IPS DF 6.9 (cell line): ENCODE results near the gene NRAS.

Experiments used
- DNase-seq: peaks from one replicate; pipeline ENCODE4 v3.0.0-alpha.2; 2013; ENCODE audit warnings: low read depth, low spot score
- H3K27ac ChIP-seq: one replicate; pipeline ENCODE4 v1.5.1; 2013; ENCODE audit warnings: low read length, control low read depth
- H3K27me3 ChIP-seq: 2 replicates; pipeline ENCODE4 v1.6.1; 2013; ENCODE audit warnings: mild to moderate bottlenecking, low read length; ENCODE audit not compliant: control insufficient read depth, insufficient read depth
- H3K36me3 ChIP-seq: 2 replicates; pipeline ENCODE4 v1.6.1; 2013; ENCODE audit warnings: low read length; ENCODE audit not compliant: control insufficient read depth, insufficient read depth
- H3K4me1 ChIP-seq: 2 replicates; pipeline ENCODE4 v1.6.1; 2013; ENCODE audit warnings: low read length; ENCODE audit not compliant: control insufficient read depth, insufficient read depth
- H3K4me3 ChIP-seq: 2 replicates; pipeline ENCODE4 v1.5.1; 2013; ENCODE audit warnings: mild to moderate bottlenecking, low read length
- H3K9me3 ChIP-seq: 2 replicates; pipeline ENCODE4 v1.6.1; 2013; ENCODE audit warnings: low read length, inconsistent platforms; ENCODE audit not compliant: control insufficient read depth, insufficient read depth
- WGBS: extraction: QIAGEN DNeasy Blood & Tissue Kit; methylation state at CpG from one replicate; pipeline ENCODE4 v1.1.7; 2013; ENCODE audit warnings: mixed read lengths, missing lambda C conversion rate; ENCODE audit not compliant: insufficient read length, insufficient coverage; 5-methylcytosine and 5-hydroxymethylcytosine counted together

Gene NRAS

DNA sequence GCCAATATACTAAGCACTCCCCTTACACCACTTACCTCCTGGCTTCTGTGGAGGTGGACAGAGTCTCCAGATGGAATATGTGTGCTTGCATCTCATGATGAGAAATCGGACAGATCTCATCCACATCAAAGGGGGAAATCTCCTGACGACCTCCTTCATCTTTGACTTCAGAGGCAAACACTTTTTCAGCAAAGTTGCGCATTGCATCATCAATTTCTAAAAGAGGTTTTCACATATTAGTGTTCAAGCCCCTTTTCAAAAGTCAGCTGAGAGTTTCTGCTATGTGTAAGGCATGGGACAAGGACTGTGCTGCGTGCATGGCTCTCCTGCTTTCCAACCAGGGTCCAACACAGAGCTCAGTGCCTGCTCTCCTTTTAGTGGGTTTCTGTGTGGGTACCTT is 28.0 kb downstream of the NRAS start:
- Histone ChIP-seq H3K27ac (no peak overlapping the region), H3K36me3 (no peaks in the 10 kb centered on the region)
- no CpG with 5 or more reads among the region's 4 CpGs for WGBS

DNA sequence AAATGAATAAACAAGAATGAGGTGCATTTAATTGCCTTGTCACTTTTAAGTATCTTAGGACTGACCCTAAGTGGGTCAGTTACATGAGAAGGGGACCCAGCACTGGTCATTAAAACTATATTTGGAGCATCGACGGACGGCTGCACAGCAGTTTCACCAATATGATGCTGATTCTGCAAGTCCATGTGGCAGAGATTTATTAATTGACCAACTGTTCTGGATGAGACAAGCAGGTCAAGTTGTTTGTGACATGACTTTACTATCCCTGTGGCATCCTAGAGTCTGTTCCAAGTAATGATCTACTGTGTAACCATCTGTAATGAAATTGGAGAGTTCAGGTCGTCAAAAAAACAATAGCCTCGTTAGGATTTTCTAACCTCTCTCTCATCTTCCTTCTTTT is 30.7 kb downstream of the NRAS start:
- no peak overlapping the region for H3K27ac ChIP-seq
- WGBS = no CpG with 5 or more reads among the region's 5 CpGs
- no peaks in the 10 kb centered on the region for H3K4me1 ChIP-seq
- H3K27me3 ChIP-seq = no peaks in the 10 kb centered on the region
- H3K4me3 ChIP-seq = no peak overlapping the region
- H3K9me3 ChIP-seq = no peaks in the 10 kb centered on the region; the same call in 1 of the 2 replicates
- DNase-seq = no peak
- H3K36me3 ChIP-seq = no peaks in the 10 kb centered on the region

More for the DNA sequence above, 28.0 kb downstream of the NRAS start:
- H3K9me3 ChIP-seq = no peaks in the 10 kb centered on the region; the same call in 1 of the 2 replicates
- DNase-seq = no peak
- no peaks in the 10 kb centered on the region for H3K4me1 ChIP-seq
- H3K4me3 ChIP-seq = no peak overlapping the region
- H3K27me3 ChIP-seq = no peaks in the 10 kb centered on the region

- H3K4me3 ChIP-seq = no peak overlapping the region
- H3K36me3 ChIP-seq = no peaks in the 10 kb centered on the region
- H3K9me3 ChIP-seq = no peaks in the 10 kb centered on the region
- H3K4me1 ChIP-seq = no peaks in the 10 kb centered on the region
- no CpG with 5 or more reads among the region's 5 CpGs for WGBS
- no peaks in the 10 kb centered on the region for H3K27me3 ChIP-seq
- no peak for DNase-seq
- H3K27ac ChIP-seq = no peak overlapping the region
These were observed 38.9 kb downstream of the NRAS start for GRCh38 chr1:114677691-114678090.

- no peak overlapping the region for H3K27ac ChIP-seq
- no peak for DNase-seq
- no peak overlapping the region for H3K4me3 ChIP-seq
- H3K4me1 ChIP-seq = no peaks in the 10 kb centered on the region
- H3K27me3 ChIP-seq = no peaks in the 10 kb centered on the region
- no peaks in the 10 kb centered on the region for H3K9me3 ChIP-seq
- no peaks in the 10 kb centered on the region for H3K36me3 ChIP-seq
- WGBS = no CpG with 5 or more reads among the region's 1 CpG
These were observed 40.5 kb downstream of the NRAS start for GRCh38 chr1:114676115-114676514.

- H3K4me1 ChIP-seq = no peaks in the 10 kb centered on the region
- WGBS = no CpG with 5 or more reads among the region's 7 CpGs
- no peaks in the 10 kb centered on the region; the same call in 1 of the 2 replicates for H3K27me3 ChIP-seq
- H3K27ac ChIP-seq = no peak overlapping the region
- no peaks in the 10 kb centered on the region for H3K9me3 ChIP-seq
- no peak for DNase-seq
- no peaks in the 10 kb centered on the region for H3K36me3 ChIP-seq
- no peak overlapping the region for H3K4me3 ChIP-seq
These were observed 44.7 kb downstream of the NRAS start for GRCh38 chr1:114671939-114672275.

DNA sequence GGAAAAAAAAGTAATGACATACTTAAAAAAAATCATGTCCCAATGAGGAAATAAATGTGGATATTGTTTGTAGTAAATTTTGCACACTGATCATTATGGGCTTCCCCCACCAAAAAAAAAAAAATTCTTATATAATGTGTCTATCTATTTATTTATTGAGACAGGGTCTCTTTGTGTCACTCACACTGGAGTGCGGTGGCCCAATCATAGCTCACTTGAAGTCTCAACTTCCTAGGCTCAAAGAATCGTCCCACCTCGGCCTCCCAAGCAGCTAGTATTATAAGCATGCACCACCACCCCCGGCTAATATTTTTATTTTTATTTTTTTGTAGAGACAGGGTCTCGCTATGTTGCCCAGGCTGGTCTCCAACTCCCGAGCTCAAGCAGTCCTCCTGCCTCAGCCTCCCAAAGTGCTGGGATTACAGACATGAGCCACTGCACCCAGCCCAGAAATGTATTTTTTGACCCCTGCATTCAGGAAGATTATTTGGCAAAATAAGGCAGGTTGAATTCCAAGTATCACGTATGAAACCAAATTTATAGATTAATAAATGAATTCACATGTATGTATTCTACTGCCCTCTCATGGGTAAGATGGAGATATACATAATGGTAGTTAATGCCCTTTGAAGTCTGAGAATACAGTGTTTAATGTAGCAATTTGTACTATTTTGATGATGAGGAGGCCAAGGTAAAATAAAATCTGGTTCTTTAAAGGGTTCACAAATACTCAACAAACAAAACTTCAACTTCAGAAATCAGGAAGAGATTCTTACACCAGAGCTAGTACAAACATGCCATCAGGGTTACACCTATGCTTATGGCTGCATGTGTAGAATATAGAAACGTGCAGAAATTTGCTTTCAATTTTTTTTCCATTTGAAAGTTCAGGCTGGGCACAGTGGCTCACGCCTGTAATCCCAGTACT is 45.3 kb downstream of the NRAS start:
- H3K4me1 ChIP-seq = no peaks in the 10 kb centered on the region
- H3K27me3 ChIP-seq = no peaks in the 10 kb centered on the region; the same call in 1 of the 2 replicates
- H3K4me3 ChIP-seq = no peak overlapping the region
- no peaks in the 10 kb centered on the region for H3K9me3 ChIP-seq
- no CpG with 5 or more reads among the region's 9 CpGs for WGBS
- no peak for DNase-seq
- no peak overlapping the region for H3K27ac ChIP-seq
- no peaks in the 10 kb centered on the region for H3K36me3 ChIP-seq

DNA sequence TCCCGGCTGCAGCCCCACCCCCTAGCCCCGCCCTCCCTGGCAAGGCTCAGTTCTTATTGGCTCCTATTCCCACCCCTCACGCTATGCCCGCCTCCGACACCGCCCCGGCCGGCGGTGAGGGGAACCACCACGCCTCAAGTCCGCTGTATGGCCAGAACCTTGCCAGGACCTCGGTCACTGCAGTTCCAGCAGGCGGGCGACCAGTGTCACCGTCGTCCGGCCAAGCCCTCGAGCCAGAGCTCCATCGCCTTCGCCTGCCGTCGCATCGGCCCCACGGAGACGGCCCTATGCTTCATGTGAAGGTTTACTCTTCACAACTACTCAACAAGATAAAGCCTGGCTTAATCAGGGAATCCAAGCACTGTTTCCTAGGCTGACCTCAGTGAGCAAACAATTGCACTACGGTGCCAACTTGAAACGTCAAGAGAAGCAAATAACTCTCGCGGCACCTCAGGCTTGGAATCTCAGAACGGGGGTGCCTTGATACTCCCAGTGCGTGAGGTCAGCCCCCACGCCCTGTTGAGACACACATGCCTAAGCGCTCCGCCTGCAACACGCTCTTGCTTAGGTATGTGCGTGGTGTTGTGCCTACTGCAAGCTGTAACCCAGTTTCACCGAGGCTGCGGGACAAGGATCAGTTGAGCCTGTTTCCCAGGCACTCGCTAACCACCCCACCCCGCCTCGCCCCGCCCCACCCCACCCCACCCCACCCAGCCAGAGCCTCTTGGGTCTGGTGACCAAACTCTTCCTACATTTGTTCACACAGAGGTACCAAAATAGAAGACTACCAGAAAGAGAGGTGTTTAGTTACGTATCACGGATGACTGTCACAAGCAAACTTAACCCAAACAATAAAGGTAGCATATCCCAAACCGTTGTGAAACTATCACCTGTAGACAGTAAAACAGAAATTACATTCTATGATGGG is 46.2 kb downstream of the NRAS start:
- WGBS = no CpG with 5 or more reads among the region's 45 CpGs
- Histone ChIP-seq H3K27ac (no peak overlapping the region), H3K4me1 (no peaks in the 10 kb centered on the region), H3K27me3 (no peaks in the 10 kb centered on the region; the same call in 1 of the 2 replicates), H3K4me3 (peak overlapping the region; percentile 67; the same call in 1 of the 2 replicates), H3K36me3 (no peaks in the 10 kb centered on the region), H3K9me3 (no peaks in the 10 kb centered on the region)
- DNase-seq = peak; percentile 73

DNA sequence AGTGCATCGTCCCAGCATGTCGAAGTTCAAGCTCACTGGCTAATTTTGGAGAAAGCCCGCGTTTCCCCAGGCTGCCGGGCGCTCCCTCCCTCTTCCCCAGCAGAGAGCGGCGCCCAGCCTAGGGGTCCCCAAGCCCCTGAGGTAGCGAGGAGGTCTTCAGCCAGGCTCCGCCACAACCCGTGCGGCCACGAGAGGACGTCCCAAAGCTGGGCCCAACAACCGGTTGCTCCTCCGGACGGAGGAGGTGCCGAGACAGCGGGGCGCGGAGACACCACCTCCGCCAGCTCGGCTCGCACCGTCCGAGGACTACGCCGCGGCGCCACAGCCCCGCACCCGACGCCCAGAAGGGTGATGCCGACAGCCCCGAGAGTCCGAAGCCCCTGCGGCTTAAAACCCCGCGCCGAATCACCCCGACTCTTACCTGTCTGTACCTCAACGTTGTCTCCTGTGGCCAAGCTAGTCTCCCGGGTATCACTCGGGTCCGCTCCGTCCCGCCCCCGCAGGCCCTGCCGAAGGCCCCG is 46.9 kb downstream of the NRAS start, which contains the start of gene DENND2C:
Gene DENND2C (minus strand): TSS at position 488 of the 521 bp plus-strand sequence. CDS start 44,065 bp downstream, outside the sequence.
- no peaks in the 10 kb centered on the region for H3K9me3 ChIP-seq
- no peaks in the 10 kb centered on the region; the same call in 1 of the 2 replicates for H3K27me3 ChIP-seq
- no CpG with 5 or more reads among the region's 50 CpGs for WGBS
- peak within 1 kb of the TSS; percentile 67; the same call in 1 of the 2 replicates for H3K4me3 ChIP-seq
- H3K27ac ChIP-seq = no peak within 1 kb of the TSS
- peak; percentile 33 for DNase-seq
- no peaks in the 10 kb centered on the region for H3K36me3 ChIP-seq
- no peaks in the 10 kb centered on the region for H3K4me1 ChIP-seq

- Histone ChIP-seq H3K27ac (no peak overlapping the region), H3K4me3 (peak overlapping the region; percentile 67; the same call in 1 of the 2 replicates), H3K4me1 (no peaks in the 10 kb centered on the region), H3K36me3 (no peaks in the 10 kb centered on the region), H3K27me3 (no peaks in the 10 kb centered on the region; the same call in 1 of the 2 replicates), H3K9me3 (no peaks in the 10 kb centered on the region)
- WGBS = no CpG with 5 or more reads among the region's 13 CpGs
- no peak for DNase-seq
These were observed 47.6 kb downstream of the NRAS start for GRCh38 chr1:114668784-114669561.
